ENCODE results near the gene MTURN. TPM values are rescaled to one million over a fixed set of nuclear protein-coding genes. Genes with fewer than 3 reads are reported as not detected.

The MTURN gene
- total RNA-seq, 1 donor = 2.6 TPM

- no peak overlapping the region for H3K4me3 ChIP-seq (ENCODE audit: low read depth, low read length)
- TF ChIP-seq CTCF (IDR thresholded peaks at IDR 0.05; ENCODE audit: insufficient read depth, low read depth, low read length) = no peak
- DNase-seq (ENCODE audit: low read depth) = no peak
These were observed 14.2 kb downstream of the MTURN start for GRCh38 chr7:30148951-30149459.

- H3K4me3 ChIP-seq (ENCODE audit: low read depth, low read length) = no peak overlapping the region
- no peak for DNase-seq (ENCODE audit: low read depth)
- TF ChIP-seq CTCF (IDR thresholded peaks at IDR 0.05; ENCODE audit: insufficient read depth, low read depth, low read length) = no peak
These were observed 15.0 kb downstream of the MTURN start for GRCh38 chr7:30149640-30150272.

- no peak overlapping the region for H3K4me3 ChIP-seq (ENCODE audit: low read depth, low read length)
- no peak for TF ChIP-seq CTCF (IDR thresholded peaks at IDR 0.05; ENCODE audit: insufficient read depth, low read depth, low read length)
- DNase-seq (ENCODE audit: low read depth) = no peak
These were observed 15.9 kb downstream of the MTURN start for GRCh38 chr7:30150711-30151110.

GRCh38 chr7:30154111-30154587, 19.4 kb downstream of the MTURN start:
- TF ChIP-seq CTCF (IDR thresholded peaks at IDR 0.05; ENCODE audit: insufficient read depth, low read depth, low read length) = no peak
- no peak for DNase-seq (ENCODE audit: low read depth)
- no peak overlapping the region for H3K4me3 ChIP-seq (ENCODE audit: low read depth, low read length)

GRCh38 chr7:30155481-30155880, 20.7 kb downstream of the MTURN start:
- TF ChIP-seq CTCF (IDR thresholded peaks at IDR 0.05; ENCODE audit: insufficient read depth, low read depth, low read length) = no peak
- H3K4me3 ChIP-seq (ENCODE audit: low read depth, low read length) = no peak overlapping the region
- DNase-seq (ENCODE audit: low read depth) = no peak

GRCh38 chr7:30157204-30157603, 22.4 kb downstream of the MTURN start:
- H3K4me3 ChIP-seq (ENCODE audit: low read depth, low read length) = no peak overlapping the region
- no peak for DNase-seq (ENCODE audit: low read depth)

More at GRCh38 chr7:30157204-30157603, 22.4 kb downstream of the MTURN start:
- TF ChIP-seq CTCF (IDR thresholded peaks at IDR 0.05; ENCODE audit: insufficient read depth, low read depth, low read length) = no peak

All from fibroblast of villous mesenchyme (primary cell).